SK-N-SH (cell line): ENCODE measurements around the gene ANTKMT.

Source experiments
- CHD2 ChIP-seq: fragments of 150-350 bp; IDR thresholded peaks from 2 replicates; pipeline ENCODE4 v1.6.1; 2018; ENCODE audit warnings: low read length; ENCODE audit not compliant: partially characterized antibody
- FOXM1 ChIP-seq: IDR thresholded peaks from 2 replicates; pipeline ENCODE4 v1.4.0; 2012; ENCODE audit warnings: low read depth, mild to moderate bottlenecking
- GATA2 ChIP-seq: sonication (generic); formaldehyde crosslinking; IDR thresholded peaks from 2 replicates; pipeline ENCODE4 v1.5.0; 2020; ENCODE audit warnings: mild to moderate bottlenecking, missing genetic modification reagents
- JUND ChIP-seq: IDR thresholded peaks from 2 replicates; pipeline ENCODE4 v1.4.0; 2012
- RCOR1 ChIP-seq: fragments of 150-350 bp; IDR thresholded peaks from 2 replicates; pipeline ENCODE4 v1.6.1; 2017; ENCODE audit warnings: antibody characterized with exemption, low read length
- SIN3A ChIP-seq: IDR thresholded peaks from 2 replicates; pipeline ENCODE4 v1.6.1; 2012; ENCODE audit warnings: low read depth, mild to moderate bottlenecking, low read length, moderate library complexity, borderline replicate concordance
- TEAD4 ChIP-seq: IDR thresholded peaks from 2 replicates; pipeline ENCODE4 v1.4.0; 2012; ENCODE audit warnings: mild to moderate bottlenecking, borderline replicate concordance; ENCODE audit not compliant: insufficient read depth
- TF ChIP-seq, protein P1 (sequence below): fragments of 200-600 bp; sonication (generic); IDR thresholded peaks from 2 replicates; pipeline ENCODE4 v1.6.1; 2017; ENCODE audit warnings: antibody characterized with exemption, mild to moderate bottlenecking, moderate library complexity
- TF ChIP-seq, protein P2 (sequence below): IDR thresholded peaks from 2 replicates; pipeline ENCODE4 v1.6.1; 2012; ENCODE audit warnings: mild to moderate bottlenecking, low read depth, low read length, moderate library complexity
- TF ChIP-seq, protein P3 (sequence below): fragments of 150-350 bp; IDR thresholded peaks from 2 replicates; pipeline ENCODE4 v1.6.1; 2016; ENCODE audit warnings: mild to moderate bottlenecking, low read depth, low read length
- TF ChIP-seq, protein P4 (sequence below): IDR thresholded peaks from 2 replicates; pipeline ENCODE4 v1.4.0; 2012; ENCODE audit warnings: low read depth, borderline replicate concordance
- TF ChIP-seq, protein P5 (sequence below): IDR thresholded peaks from 2 replicates; pipeline ENCODE4 v1.4.0; 2012; ENCODE audit warnings: low read depth, borderline replicate concordance

DNA sequence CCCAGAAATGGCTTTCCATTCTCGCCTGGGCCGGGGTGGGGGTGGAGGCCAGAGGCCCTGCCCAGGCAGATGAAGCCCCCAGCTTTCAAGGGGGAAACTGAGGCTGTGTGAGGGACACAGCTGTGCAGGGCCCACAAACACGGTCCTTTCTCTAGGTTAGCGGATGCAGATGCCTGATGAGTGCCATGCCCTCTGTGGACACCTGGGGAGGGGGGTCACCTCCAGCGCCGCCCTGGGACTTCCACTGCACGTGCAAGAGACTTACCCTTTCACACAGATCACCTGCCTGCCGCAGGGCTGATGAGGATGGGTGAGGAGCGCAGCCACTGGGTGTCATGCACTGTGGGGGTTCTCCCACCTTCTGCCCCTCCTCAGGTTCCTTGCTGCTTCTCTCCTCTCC is 2.6 kb upstream of the ANTKMT start:
- TF ChIP-seq, protein P1, sequence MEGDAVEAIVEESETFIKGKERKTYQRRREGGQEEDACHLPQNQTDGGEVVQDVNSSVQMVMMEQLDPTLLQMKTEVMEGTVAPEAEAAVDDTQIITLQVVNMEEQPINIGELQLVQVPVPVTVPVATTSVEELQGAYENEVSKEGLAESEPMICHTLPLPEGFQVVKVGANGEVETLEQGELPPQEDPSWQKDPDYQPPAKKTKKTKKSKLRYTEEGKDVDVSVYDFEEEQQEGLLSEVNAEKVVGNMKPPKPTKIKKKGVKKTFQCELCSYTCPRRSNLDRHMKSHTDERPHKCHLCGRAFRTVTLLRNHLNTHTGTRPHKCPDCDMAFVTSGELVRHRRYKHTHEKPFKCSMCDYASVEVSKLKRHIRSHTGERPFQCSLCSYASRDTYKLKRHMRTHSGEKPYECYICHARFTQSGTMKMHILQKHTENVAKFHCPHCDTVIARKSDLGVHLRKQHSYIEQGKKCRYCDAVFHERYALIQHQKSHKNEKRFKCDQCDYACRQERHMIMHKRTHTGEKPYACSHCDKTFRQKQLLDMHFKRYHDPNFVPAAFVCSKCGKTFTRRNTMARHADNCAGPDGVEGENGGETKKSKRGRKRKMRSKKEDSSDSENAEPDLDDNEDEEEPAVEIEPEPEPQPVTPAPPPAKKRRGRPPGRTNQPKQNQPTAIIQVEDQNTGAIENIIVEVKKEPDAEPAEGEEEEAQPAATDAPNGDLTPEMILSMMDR = no peak
- TF ChIP-seq, protein P2, sequence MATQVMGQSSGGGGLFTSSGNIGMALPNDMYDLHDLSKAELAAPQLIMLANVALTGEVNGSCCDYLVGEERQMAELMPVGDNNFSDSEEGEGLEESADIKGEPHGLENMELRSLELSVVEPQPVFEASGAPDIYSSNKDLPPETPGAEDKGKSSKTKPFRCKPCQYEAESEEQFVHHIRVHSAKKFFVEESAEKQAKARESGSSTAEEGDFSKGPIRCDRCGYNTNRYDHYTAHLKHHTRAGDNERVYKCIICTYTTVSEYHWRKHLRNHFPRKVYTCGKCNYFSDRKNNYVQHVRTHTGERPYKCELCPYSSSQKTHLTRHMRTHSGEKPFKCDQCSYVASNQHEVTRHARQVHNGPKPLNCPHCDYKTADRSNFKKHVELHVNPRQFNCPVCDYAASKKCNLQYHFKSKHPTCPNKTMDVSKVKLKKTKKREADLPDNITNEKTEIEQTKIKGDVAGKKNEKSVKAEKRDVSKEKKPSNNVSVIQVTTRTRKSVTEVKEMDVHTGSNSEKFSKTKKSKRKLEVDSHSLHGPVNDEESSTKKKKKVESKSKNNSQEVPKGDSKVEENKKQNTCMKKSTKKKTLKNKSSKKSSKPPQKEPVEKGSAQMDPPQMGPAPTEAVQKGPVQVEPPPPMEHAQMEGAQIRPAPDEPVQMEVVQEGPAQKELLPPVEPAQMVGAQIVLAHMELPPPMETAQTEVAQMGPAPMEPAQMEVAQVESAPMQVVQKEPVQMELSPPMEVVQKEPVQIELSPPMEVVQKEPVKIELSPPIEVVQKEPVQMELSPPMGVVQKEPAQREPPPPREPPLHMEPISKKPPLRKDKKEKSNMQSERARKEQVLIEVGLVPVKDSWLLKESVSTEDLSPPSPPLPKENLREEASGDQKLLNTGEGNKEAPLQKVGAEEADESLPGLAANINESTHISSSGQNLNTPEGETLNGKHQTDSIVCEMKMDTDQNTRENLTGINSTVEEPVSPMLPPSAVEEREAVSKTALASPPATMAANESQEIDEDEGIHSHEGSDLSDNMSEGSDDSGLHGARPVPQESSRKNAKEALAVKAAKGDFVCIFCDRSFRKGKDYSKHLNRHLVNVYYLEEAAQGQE = no peak
- TF ChIP-seq CHD2 (no peak), TEAD4 (no peak), FOXM1 (no peak), SIN3A (no peak), RCOR1 (no peak), JUND (no peak), GATA2 (no peak)
- TF ChIP-seq, protein P3, sequence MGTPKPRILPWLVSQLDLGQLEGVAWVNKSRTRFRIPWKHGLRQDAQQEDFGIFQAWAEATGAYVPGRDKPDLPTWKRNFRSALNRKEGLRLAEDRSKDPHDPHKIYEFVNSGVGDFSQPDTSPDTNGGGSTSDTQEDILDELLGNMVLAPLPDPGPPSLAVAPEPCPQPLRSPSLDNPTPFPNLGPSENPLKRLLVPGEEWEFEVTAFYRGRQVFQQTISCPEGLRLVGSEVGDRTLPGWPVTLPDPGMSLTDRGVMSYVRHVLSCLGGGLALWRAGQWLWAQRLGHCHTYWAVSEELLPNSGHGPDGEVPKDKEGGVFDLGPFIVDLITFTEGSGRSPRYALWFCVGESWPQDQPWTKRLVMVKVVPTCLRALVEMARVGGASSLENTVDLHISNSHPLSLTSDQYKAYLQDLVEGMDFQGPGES = no peak
- TF ChIP-seq, protein P4, sequence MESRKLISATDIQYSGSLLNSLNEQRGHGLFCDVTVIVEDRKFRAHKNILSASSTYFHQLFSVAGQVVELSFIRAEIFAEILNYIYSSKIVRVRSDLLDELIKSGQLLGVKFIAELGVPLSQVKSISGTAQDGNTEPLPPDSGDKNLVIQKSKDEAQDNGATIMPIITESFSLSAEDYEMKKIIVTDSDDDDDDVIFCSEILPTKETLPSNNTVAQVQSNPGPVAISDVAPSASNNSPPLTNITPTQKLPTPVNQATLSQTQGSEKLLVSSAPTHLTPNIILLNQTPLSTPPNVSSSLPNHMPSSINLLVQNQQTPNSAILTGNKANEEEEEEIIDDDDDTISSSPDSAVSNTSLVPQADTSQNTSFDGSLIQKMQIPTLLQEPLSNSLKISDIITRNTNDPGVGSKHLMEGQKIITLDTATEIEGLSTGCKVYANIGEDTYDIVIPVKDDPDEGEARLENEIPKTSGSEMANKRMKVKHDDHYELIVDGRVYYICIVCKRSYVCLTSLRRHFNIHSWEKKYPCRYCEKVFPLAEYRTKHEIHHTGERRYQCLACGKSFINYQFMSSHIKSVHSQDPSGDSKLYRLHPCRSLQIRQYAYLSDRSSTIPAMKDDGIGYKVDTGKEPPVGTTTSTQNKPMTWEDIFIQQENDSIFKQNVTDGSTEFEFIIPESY = no peak
- TF ChIP-seq, protein P5, sequence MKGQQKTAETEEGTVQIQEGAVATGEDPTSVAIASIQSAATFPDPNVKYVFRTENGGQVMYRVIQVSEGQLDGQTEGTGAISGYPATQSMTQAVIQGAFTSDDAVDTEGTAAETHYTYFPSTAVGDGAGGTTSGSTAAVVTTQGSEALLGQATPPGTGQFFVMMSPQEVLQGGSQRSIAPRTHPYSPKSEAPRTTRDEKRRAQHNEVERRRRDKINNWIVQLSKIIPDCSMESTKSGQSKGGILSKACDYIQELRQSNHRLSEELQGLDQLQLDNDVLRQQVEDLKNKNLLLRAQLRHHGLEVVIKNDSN = no peak
